Caki2 (cell line): Measurements from ENCODE around the gene ATF4. TPM values are rescaled to one million over a fixed set of nuclear protein-coding genes. Genes with fewer than 3 reads are reported as not detected.

Experiments
- DNase-seq: peaks from one replicate; pipeline ENCODE4 v3.0.0-alpha.2; 2015; ENCODE audit warnings: low read depth
- in situ Hi-C: cut with HindIII; loops from 2 replicates; pipeline ENCODE4 v1.10.0; 2016; ENCODE audit warnings: low sequenced_read_pairs, low pct_unique_long_range_greater_than_20kb, mixed read lengths
- total RNA-seq: library from RNA; depleted of rRNA; stranded (reverse); fragments of >200 nt; shearing (Covaris generic); gene quantifications from 2 replicates; pipeline ENCODE4 v1.2.3, GENCODE V29; 2014; ENCODE audit warnings: low replicate concordance

ATF4 gene
- total RNA-seq, 1 experiment from 2014 or later: 505 TPM

GRCh38 chr22:39522567-39523300 is 2.4 kb downstream of the ATF4 start:
- DNase-seq: peak; percentile 65
- in situ Hi-C loops: no loop called here

GRCh38 chr22:39524089-39524752 is 3.9 kb downstream of the ATF4 start:
- in situ Hi-C loops: no loop called here
- no peak for DNase-seq

- in situ Hi-C loops: no loop called here
- no peak for DNase-seq
These were observed 4.6 kb downstream of the ATF4 start for GRCh38 chr22:39524753-39525657.

GRCh38 chr22:39525658-39525975 is 5.3 kb downstream of the ATF4 start:
- in situ Hi-C loops: no loop called here
- DNase-seq: no peak

- in situ Hi-C loops: no loop called here
- no peak for DNase-seq
These were observed 6.4 kb downstream of the ATF4 start for GRCh38 chr22:39526736-39527171.

GRCh38 chr22:39527481-39527961 is 7.2 kb downstream of the ATF4 start:
- in situ Hi-C loops: no loop called here

GRCh38 chr22:39528080-39528661 is 7.8 kb downstream of the ATF4 start:
- no peak for DNase-seq
- in situ Hi-C loops: no loop called here

More at GRCh38 chr22:39527481-39527961, 7.2 kb downstream of the ATF4 start:
- no peak for DNase-seq

GRCh38 chr22:39528681-39529486 is 8.5 kb downstream of the ATF4 start:
- in situ Hi-C loops: no loop called here
- DNase-seq: peak; percentile 85

- DNase-seq: no peak
- in situ Hi-C loops: no loop called here
These were observed 9.1 kb downstream of the ATF4 start for GRCh38 chr22:39529487-39529851.

GRCh38 chr22:39530116-39530515 is 9.8 kb downstream of the ATF4 start:
- in situ Hi-C loops: no loop called here
- no peak for DNase-seq

GRCh38 chr22:39530692-39531331 is 10.4 kb downstream of the ATF4 start:
- no peak for DNase-seq
- in situ Hi-C loops: no loop called here

- in situ Hi-C loops: no loop called here
- DNase-seq: peak; percentile 100
These were observed 12.1 kb downstream of the ATF4 start, which contains the start of gene RPS19BP1 for GRCh38 chr22:39532215-39533073. Gene RPS19BP1 (minus strand): TSS chr22:39532748. CDS start chr22:39532738, 10 bp downstream.

GRCh38 chr22:39534092-39534506 is 13.7 kb downstream of the ATF4 start:
- DNase-seq: no peak
- in situ Hi-C loops: no loop called here

GRCh38 chr22:39534591-39535356 is 14.4 kb downstream of the ATF4 start:
- DNase-seq: peak; percentile 57
- in situ Hi-C loops: no loop called here

GRCh38 chr22:39535357-39535725 is 15.0 kb downstream of the ATF4 start:
- DNase-seq: no peak
- in situ Hi-C loops: no loop called here
